Effector CD8-positive, alpha-beta T cell (primary cell): Measurements from ENCODE around the gene RAMP3.
"Not testable (repeated sequence)": the region's sequence is repeated elsewhere in the genome, so short reads cannot be mapped to it uniquely, and the experiment has no call there.

Experiments used
- DNase-seq: peaks from one replicate; lab custom pipeline; 2025; lab: John Stamatoyannopoulos, UW

The RAMP3 gene

GRCh38 chr7:45193828-45194227, 36.2 kb downstream of the RAMP3 start:
- no peak for DNase-seq

- no peak for DNase-seq
These were observed 38.8 kb downstream of the RAMP3 start for GRCh38 chr7:45196374-45196773.

DNA sequence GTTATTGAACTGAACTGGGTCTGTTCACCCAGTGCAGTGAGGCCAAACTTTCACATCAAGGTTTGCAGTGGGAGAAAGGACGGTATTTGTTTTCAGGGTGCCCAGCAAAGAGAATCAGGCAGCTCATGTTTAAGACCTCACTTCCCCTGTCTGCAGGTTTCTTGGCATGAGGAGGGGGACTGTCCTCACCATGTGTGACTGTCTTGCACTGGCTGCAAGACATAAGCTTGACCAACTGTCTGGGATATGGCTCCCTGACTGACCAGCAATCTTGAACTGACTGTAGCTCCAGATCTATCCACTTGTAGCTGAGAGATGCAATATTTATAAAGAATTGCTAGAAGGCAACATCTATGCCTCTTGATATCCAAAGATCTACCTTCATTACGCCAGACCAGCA, 39.9 kb downstream of the RAMP3 start:
- DNase-seq = no peak

- DNase-seq = no peak
These were observed 41.4 kb downstream of the RAMP3 start for GRCh38 chr7:45198986-45199385.

DNA sequence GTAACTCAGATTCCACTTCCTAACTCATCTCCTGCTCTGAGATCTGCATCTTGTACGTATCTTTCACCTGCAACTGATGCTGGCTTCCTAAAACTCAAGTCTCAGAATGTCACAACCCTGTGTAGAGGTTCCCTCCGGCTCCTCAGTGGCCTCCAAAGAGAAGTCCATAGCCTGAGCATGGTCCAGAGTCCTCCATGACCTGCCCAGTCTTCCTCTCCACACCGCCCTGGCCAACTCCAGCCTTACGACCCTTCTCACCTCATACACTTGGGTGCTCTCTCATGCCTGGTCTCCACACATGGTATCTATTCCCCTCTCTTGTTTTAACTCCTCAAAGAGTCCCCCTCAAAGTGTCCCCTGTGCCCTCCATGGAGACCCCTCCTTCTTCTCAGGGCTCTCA, 41.9 kb downstream of the RAMP3 start:
- no peak for DNase-seq

GRCh38 chr7:45202625-45203024, 45.0 kb downstream of the RAMP3 start:
- DNase-seq = no peak

GRCh38 chr7:45203036-45203435, 45.4 kb downstream of the RAMP3 start:
- DNase-seq = no peak

DNA sequence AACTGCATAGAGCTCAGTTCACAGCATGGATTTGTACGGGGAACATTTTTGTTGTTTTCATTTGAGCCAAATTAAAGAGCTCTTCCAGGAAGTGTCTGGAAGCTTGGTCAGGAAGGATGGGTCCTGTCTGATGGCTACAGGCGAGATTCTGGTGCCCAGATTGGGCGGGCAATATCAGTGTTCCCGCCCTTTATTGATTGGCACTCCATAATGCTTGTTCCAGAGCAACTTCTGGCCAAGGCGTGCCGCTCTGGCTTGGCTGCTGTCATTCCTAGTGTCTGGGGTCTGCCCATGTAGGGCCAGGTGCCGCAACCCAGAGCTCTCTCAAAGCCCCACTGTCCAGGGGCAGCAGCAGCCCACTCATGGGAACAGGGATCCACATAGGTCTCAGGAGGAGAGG, 45.9 kb downstream of the RAMP3 start:
- no peak for DNase-seq

DNA sequence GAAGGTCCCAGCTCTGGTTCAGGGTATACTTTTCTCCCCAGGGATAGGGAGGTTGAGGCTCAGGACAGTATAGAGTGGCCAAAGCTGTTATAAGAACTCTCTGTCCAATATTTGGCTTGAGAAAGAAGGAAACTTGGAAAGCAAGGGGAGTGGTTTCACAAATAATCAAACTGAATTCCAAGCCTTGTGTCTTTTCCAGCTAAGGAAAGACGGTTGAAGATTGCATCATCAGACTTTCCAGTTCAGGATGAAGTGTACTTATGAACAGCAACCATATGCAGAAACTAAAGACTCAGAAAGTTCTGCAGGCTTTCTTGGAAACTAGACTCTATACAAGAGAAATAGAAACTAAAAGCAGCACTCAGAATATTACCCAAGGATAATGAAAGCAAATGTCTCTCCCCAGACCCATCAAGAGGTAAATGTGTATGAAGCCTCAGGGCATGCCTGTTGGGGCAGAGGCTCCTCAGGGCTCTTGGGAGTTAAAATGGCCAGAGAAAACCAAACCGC, 46.4 kb downstream of the RAMP3 start:
- no peak for DNase-seq

DNA sequence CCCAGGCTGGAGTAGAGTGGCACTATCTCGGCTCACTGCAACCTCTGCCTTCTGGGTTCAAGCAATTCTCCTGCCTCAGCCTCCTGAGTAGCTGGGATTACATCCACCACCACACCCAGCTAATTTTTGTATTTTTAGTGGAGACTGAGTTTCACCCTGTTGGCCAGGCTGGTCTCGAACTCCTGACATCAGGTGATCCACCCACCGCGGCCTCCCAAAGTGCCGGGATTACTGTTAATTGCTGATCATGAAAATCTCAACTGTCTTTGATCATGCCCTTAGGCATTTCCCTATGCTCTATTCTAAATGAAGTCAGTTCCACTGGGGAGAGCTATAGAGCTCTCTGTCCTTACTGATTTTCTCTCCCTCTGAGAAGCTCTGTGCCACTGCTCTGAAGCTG, 48.7 kb downstream of the RAMP3 start:
- not testable (repeated sequence) for DNase-seq

- not testable (repeated sequence) for DNase-seq
These were observed 52.3 kb downstream of the RAMP3 start for GRCh38 chr7:45209909-45210308.

GRCh38 chr7:45211066-45211465, 53.5 kb downstream of the RAMP3 start:
- DNase-seq = no peak

DNA sequence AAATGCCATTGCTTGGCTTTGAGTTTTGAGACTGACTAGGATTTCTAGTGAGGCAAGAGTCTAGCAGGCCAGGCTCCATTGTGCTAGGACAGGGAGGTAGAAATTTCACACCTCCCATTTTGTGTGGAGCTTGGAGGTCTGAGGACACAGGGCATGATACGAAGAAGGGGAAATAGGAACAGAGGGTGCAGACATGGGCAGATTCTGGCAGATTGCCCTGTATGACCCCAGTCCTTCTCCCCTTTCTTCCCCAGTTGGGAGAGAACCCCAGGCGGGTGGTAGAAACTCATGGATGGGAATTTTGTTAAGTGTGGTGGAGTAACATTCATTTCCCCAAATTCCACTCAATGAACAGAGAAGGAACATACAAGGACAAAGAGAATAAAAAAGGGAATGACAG, 54.4 kb downstream of the RAMP3 start:
- DNase-seq = no peak

- DNase-seq = no peak
These were observed 55.0 kb downstream of the RAMP3 start for GRCh38 chr7:45212606-45213005.

- DNase-seq = no peak
These were observed 58.0 kb downstream of the RAMP3 start for GRCh38 chr7:45215601-45216062.

DNA sequence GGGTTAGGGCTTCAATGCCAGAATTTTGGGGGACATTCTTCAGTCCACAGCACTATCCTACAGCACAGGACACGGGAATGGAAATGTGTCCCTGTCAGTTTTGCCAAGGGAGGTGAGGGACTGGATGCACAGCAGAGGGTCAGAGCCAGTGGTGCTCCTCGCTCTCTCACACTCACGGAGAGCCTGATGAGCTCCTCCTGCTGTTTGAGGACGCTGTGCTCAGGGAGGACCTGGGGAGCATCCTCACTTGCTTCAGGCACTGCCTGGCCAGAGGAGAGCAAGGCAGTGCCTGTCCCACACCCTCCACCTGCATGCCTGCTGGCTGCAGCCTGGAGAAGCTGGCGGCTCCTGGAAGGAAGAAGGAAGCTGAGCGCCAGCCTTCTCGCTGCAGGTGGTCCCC, 58.6 kb downstream of the RAMP3 start:
- no peak for DNase-seq

GRCh38 chr7:45216622-45217165, 59.1 kb downstream of the RAMP3 start:
- DNase-seq = no peak

DNA sequence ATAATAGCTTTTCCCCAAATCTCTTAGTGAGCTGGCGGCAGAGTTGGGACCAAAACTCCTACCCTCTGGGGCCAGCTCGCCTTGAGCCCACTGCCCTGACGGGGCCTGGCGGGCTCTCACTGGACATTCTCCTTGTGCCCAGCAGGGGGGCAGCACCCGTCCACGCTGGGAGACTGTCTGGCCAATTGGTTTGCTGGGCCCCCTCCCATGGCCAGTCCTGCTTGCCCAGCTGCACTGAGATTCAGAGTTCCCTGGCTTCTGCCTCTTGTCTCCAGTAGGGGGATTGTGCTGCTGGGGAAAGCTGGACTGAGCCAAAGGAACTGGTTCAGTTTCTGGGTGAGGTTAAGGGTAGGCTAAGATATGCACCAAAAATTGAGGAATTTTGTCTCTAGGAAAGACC, 59.8 kb downstream of the RAMP3 start:
- no peak for DNase-seq

DNA sequence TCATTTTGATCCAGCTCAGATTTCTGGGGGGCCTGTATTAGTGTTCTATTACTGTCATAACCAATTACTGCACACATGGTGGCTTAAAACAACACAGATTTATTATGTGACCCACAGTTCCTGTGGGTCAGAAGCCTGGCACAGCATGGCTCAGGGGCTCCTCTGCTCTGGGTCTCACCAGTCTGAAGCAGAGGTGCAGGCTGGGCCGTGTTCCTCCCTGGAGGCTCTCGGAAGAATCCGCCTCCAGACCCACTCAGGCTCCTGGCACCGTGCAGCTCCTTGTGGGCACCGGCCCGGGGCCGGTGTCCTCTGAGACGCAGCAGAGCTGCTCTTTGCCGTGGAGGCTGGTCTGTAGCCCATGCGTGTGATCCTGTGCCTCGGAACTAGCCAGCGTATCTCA, 61.5 kb downstream of the RAMP3 start:
- DNase-seq = no peak

DNA sequence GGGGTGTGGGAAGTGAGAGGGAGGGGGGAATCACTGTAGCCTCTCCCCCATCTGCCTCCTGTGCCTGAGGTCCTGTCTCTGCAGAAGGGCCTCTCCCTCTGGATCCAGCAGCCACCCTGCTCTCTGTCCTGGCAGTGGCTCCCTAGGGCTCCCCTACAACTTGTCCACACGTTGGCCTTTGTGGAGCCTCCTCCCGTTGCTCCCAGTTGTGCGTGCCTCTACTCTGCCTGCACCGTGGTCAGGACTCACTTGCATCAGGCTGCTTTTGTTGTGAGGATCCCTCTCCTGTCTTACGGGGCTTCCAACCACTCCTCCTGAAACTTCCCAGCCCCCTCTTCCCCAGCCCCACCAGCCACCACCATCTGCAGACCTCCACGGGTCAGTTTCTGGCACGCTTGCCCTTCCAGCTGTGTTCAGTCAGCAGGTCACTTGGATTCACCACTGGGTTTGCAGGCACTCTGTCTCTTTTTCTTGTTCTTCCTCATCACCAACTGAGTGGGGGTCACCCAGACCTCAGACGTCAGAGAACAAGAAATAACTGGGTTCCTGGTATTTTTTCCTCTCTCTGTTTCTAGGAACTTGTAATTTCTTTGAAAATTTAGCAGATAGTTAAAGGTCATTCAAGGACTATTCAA, 62.3 kb downstream of the RAMP3 start:
- no peak for DNase-seq

- no peak for DNase-seq
These were observed 63.4 kb downstream of the RAMP3 start for GRCh38 chr7:45220846-45221618.

DNA sequence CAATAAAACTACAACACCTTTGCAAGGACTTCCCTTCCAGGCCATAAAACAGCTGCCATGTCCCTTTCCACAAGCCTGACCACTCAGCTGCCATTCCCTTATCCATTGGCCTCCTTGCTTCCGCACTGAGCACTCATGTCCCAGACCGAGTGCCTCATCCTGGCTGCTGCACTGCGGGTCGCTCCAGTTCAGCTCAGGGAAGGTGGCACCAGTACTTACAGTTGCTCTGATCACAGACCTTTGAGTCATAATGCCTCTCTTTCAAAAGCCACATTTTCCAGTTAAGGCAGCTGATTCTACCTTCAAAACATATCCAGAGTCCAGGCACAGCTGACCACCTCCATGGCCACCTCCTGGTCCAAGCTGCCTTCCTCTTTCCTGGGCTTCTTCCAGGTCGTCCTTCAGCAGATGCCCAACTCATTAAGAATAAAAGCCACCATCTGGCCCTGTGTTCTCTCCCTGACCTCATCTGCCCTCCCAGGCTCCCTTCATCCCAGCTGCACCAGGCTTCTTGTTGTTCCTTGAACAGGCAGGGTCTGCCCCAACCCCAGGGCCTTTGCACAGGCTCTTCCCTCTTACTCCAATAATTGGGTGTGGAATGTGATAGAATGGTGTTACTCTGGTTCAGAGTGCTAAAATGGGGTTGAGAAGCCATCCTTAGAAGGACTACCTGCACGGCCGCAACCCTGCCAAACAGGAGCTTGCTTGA, 64.5 kb downstream of the RAMP3 start:
- no peak for DNase-seq
